Common myeloid progenitor, CD34-positive (primary cell): ENCODE measurements around the gene FAM20C.
A peak's percentile ranks its signal among the peaks of the same experiment; 100 is the strongest.

Experiments used
- CTCF ChIA-PET: fragments of 350-600 bp; sonication (Branson Sonifier 250); formaldehyde crosslinking; loops from one replicate; lab custom pipeline; 2021; ENCODE audit warnings: antibody characterized with exemption; lab: Charles Lee
- POLR2A ChIA-PET: fragments of 350-600 bp; sonication (Branson Sonifier 250); formaldehyde crosslinking; loops from one replicate; lab custom pipeline; 2021; ENCODE audit warnings: antibody characterized with exemption; lab: Charles Lee
- DNase-seq, 3 donors: peaks; one replicate each; pipeline versions ENCODE4 v3.0.0 to v3.0.0-alpha.2; 2013
- H3K27ac ChIP-seq, 2 experiments: 1 replicate in 1 of 2; 2 replicates in 1 of 2; pipeline ENCODE4 v1.7.0; 2013; ENCODE audit warnings: inconsistent platforms in 2 of 2, low read length in 2 of 2, mild to moderate bottlenecking in 2 of 2, low read depth in 1 of 2, moderate library complexity in 1 of 2; ENCODE audit not compliant: severe bottlenecking in 2 of 2, insufficient read depth in 1 of 2, poor library complexity in 1 of 2
- H3K27me3 ChIP-seq, 5 experiments: replicated peaks in 2 of 5; 1 replicate in 3 of 5; 2 replicates in 2 of 5; pipeline versions ENCODE4 v1.6.1 to v1.7.0; 2013; ENCODE audit warnings: low read length in 4 of 5, mild to moderate bottlenecking in 2 of 5, moderate library complexity in 2 of 5, inconsistent platforms in 1 of 5; ENCODE audit not compliant: insufficient read depth in 5 of 5, control insufficient read depth in 4 of 5
- H3K36me3 ChIP-seq, 4 experiments: 1 replicate in 2 of 4; 2 replicates in 2 of 4; pipeline versions ENCODE4 v1.6.1 to v1.7.0; 2013; ENCODE audit warnings: low read length in 3 of 4, control low read depth in 1 of 4, mild to moderate bottlenecking in 1 of 4; ENCODE audit not compliant: control insufficient read depth in 4 of 4, insufficient read depth in 4 of 4
- H3K4me1 ChIP-seq, 4 experiments: 1 replicate in 3 of 4; 2 replicates in 1 of 4; pipeline versions ENCODE4 v1.6.1 to v1.7.1; 2013; ENCODE audit warnings: low read length in 3 of 4, mild to moderate bottlenecking in 3 of 4, control low read depth in 1 of 4, inconsistent platforms in 1 of 4, moderate library complexity in 1 of 4; ENCODE audit not compliant: control insufficient read depth in 4 of 4, insufficient read depth in 4 of 4; ENCODE audit errors: control extremely low read depth in 1 of 4
- H3K4me3 ChIP-seq, 7 experiments: 1 replicate in 4 of 7; 2 replicates in 3 of 7; pipeline versions ENCODE4 v1.5.1 to v1.7.0; 2013; ENCODE audit warnings: mild to moderate bottlenecking in 7 of 7, low read length in 6 of 7, moderate library complexity in 6 of 7, inconsistent platforms in 2 of 7, low read depth in 2 of 7, control low read depth in 1 of 7; ENCODE audit not compliant: insufficient read depth in 4 of 7, control insufficient read depth in 1 of 7; ENCODE audit errors: extremely low read depth in 1 of 7
- H3K9me3 ChIP-seq, 5 experiments: 1 replicate in 4 of 5; 2 replicates in 1 of 5; pipeline versions ENCODE4 v1.6.1 to v1.7.1; 2013; ENCODE audit warnings: low read length in 4 of 5, mild to moderate bottlenecking in 2 of 5, inconsistent platforms in 1 of 5, low read depth in 1 of 5, moderate library complexity in 1 of 5; ENCODE audit not compliant: control insufficient read depth in 4 of 5, insufficient read depth in 2 of 5; ENCODE audit errors: control extremely low read depth in 1 of 5
- WGBS: methylation state at CpG from one replicate; pipeline ENCODE4 v1.1.5; 2013; ENCODE audit not compliant: insufficient coverage; 5-methylcytosine and 5-hydroxymethylcytosine counted together

FAM20C gene

DNA sequence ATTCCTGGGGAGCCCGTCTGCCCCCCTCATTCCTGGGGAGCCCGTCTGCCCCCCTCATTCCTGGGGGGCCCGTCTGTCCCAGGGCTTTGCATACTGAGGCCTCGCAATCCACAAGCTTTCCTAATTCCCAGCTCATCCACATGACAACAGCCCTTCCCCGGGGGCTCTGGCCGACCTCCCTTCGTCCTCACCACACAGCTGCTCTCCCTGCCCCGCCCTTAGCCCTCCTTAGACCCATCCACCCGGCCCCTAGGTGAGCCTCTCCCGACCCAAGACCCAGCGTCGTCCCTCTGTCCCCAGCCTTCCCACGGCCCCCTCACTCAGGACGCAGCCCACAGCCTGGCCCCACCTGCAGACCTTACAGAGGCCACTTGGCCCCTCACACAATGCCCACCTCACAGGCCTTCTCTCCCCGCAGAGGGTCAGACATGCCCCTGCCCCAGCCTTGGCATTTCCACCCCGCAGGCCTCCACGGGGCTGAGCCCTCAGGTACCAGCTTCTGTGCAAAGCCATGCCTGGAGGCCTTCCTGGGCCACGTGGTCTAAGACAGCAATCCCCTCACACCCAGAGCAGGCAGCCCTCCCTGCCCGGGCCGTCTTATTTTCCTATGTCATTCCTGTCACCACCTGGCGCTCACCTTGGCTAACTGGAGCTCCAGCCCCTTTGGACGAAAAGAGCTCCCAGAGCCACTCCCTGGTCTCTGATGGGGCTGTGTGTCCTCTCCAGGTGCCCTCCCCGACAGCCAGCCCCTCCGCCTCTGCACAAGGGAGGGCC lies 3.5 kb upstream of the FAM20C start:
- H3K4me1 ChIP-seq = peaks cover 0 to 19% (median 9%) of the 10 kb centered on the region in 4 experiments
- CTCF ChIA-PET = interaction anchor here (2.0 kb wide), 1 partner anchor 17 kb away, joined by 5 read pairs; no protein-coding TSS in a partner anchor
- H3K27me3 ChIP-seq = peaks cover 0 to 36% (median 9%) of the 10 kb centered on the region in 5 experiments
- peaks cover 0 to 2% (median 0%) of the 10 kb centered on the region in 5 experiments for H3K9me3 ChIP-seq
- H3K27ac ChIP-seq = no peak overlapping the region
- H3K4me3 ChIP-seq = no peak overlapping the region
- DNase-seq = no peak
- H3K36me3 ChIP-seq = no peaks in the 10 kb centered on the region
- POLR2A ChIA-PET = interaction anchor here (0.6 kb wide), 1 partner anchor 41 kb away, joined by 4 read pairs; no protein-coding TSS in a partner anchor
- 87% methylated on average over 22 of the region's 24 CpGs for WGBS

DNA sequence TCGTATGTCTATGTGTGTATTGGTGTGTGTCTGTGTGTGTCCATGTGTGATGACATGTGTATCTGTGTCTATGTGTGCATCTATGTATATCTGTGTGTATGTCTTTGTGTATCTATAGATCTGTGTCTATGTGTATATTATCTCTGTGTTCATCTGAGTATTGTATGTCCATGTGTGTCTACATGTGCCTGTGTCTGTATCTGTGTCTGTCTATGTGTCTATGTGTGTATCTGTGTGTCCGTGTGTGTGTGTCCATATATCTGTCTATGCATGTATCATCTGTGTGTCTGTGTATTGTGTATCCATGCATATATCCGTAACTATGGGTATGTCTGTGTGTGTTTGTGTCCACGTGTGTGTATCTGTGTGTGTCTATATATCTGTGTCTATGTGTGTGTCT lies 2.7 kb upstream of the FAM20C start:
- Histone ChIP-seq H3K27ac (no peak overlapping the region), H3K36me3 (no peaks in the 10 kb centered on the region), H3K27me3 (peaks cover 0 to 44% (median 16%) of the 10 kb centered on the region in 5 experiments), H3K9me3 (peaks cover 0 to 2% (median 0%) of the 10 kb centered on the region in 5 experiments), H3K4me3 (no peak overlapping the region), H3K4me1 (peaks cover 0 to 19% (median 10%) of the 10 kb centered on the region in 4 experiments)
- WGBS = 100% methylated on average over 2 of the region's 4 CpGs
- ChIA-PET CTCF (no interaction called here), POLR2A (no interaction called here)
- no peak for DNase-seq

DNA sequence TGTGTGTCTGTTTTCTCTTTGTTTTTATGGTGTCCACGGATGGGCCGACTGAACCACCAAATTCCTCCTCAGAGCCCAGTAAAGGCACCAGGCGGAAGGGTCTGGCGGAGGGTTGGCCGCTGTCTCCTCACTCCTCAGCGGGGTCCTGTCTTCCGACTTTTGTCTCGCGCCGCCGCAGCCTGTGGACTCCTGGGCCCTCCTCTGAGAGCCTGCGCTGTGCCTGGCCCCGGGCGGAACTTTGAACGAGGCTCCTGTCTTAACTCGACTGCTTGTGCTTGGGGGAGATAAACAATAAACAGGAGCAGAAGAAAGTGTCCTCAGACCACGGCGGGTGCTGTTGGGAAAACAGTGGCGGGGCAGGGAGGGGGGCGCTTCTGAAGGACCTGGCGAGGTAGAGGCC lies 2.2 kb upstream of the FAM20C start:
- no peak overlapping the region for H3K27ac ChIP-seq
- no peaks in the 10 kb centered on the region for H3K36me3 ChIP-seq
- 97% methylated on average over 20 of the region's 21 CpGs for WGBS
- CTCF ChIA-PET = no interaction called here
- DNase-seq = no peak
- POLR2A ChIA-PET = no interaction called here
- no peak overlapping the region for H3K4me3 ChIP-seq
- H3K4me1 ChIP-seq = peaks cover 0 to 19% (median 10%) of the 10 kb centered on the region in 4 experiments
- H3K9me3 ChIP-seq = peaks cover 0 to 2% (median 0%) of the 10 kb centered on the region in 5 experiments
- peaks cover 0 to 45% (median 18%) of the 10 kb centered on the region in 5 experiments for H3K27me3 ChIP-seq

DNA sequence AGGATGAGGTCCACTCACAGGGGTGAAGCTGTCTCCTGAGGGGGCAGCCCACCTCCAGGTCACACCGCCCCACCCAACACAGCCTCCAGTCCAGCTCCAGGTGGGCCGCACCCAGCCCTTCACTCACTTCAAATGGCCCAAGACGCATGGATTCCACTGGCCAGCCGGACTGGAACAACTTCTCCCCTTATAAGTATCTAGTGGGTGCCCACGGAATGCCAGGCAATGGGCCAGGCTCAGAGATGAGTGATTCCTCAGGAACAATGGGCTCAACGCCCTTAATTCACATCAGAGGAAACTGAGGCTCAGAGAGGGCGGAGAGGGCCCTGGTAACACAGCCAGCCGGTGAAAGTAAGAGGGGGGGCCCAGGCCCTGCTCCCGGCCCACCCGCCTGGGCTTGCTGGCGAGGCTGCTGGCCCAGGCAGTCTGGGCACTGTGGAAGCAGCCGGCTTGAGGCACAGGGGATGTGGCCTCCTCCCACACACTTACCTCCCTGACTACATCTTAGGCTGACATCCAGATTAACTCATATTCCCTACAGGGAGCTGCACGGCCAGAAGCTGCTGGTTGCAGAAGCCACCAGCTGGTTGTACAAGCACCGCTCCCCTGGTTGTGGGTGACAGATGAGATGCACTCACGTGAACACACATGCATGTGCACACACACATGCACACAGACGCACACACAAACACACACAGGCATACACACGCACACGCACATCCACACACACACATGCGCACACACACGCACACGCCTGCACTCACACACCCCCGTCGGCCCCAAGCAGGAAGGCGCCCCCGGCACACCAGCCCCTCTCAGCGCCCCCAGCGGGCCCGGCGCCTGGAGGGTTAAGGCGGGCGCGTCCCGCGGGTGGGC lies 1.0 kb upstream of the FAM20C start:
- H3K4me1 ChIP-seq = peaks cover 0 to 19% (median 10%) of the 10 kb centered on the region in 4 experiments
- peak; percentile 17 to 78 (median 58) for DNase-seq
- H3K9me3 ChIP-seq = peaks cover 0 to 2% (median 0%) of the 10 kb centered on the region in 5 experiments
- no peaks in the 10 kb centered on the region for H3K36me3 ChIP-seq
- no peak overlapping the region for H3K27ac ChIP-seq
- peaks cover 0 to 45% (median 18%) of the 10 kb centered on the region in 5 experiments for H3K27me3 ChIP-seq
- CTCF ChIA-PET = no interaction called here
- WGBS = 73% methylated on average over 9 of the region's 34 CpGs
- POLR2A ChIA-PET = interaction anchor here (0.7 to 1.1 kb wide), 3 partner anchors 14 to 42 kb away, joined by 3 read pairs; no protein-coding TSS in a partner anchor
- peak overlapping the region in 5 of 7 experiments; percentile 30 to 71 (median 49) for H3K4me3 ChIP-seq

DNA sequence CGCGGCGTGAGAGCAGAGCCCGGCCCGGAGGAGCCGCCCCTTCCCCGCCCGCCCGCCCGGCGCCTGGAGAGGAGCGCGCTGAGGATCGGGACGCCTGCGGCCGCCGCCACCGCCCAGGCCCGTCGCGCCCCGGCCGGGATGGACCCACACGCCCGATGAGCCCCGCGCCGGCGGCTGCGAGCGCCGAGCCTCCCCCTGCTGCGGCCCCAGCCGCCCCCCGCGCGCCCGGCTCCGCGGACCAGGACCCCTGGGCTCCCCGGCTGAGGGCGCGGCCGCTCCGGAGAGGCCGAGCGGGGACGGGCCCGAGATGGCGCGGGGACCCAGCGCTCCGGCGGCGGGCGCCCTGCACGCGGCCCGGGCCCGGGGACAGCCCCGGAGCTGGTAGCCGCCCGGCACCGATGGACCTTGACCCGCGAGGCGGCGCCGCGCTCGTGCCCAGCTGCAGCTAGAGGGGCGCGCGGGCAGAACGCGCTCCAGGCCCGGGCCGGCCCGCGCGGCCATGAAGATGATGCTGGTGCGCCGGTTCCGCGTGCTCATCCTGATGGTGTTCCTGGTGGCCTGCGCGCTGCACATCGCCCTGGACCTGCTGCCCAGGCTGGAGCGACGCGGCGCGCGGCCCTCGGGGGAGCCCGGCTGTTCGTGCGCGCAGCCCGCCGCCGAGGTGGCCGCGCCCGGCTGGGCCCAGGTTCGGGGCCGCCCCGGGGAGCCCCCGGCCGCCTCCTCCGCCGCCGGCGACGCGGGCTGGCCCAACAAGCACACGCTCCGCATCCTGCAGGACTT lies 520 bp downstream of the FAM20C start:
- Histone ChIP-seq H3K4me3 (peak overlapping the region in 5 of 7 experiments; percentile 34 to 71 (median 61)), H3K27ac (no peak overlapping the region)
- under 1% methylated on average over 56 of the region's 119 CpGs for WGBS

DNA sequence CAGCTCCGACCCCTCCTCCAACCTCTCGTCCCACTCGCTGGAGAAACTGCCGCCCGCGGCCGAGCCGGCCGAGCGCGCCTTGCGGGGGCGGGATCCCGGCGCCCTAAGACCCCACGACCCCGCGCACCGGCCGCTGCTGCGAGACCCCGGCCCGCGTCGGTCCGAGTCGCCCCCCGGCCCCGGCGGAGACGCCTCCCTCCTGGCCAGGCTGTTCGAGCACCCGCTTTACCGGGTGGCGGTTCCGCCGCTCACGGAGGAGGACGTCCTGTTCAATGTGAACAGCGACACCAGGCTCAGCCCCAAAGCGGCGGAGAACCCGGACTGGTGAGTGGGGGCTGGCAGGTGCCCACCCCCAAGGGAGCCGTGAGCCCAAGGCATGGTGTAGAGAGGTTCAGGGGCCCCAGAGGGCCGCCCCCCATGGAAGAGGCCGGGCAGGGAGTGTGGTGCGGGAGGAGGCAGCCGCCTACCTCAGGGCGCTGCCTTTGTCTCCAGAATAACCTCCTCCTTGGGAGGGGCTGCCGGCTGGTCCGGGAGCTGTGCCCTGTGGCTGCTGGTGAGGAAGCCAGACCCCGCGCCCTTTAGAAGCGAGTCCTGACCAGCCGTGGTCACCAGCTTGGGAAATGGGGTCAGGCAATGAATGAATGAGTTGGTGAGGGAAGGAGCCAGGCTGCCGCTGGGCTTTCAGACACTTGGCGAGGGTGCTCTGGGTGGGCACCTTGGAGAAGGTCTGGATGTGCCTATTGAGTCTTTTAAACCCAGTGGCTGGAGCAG lies 1.3 kb downstream of the FAM20C start:
- ChIA-PET CTCF (interaction anchor here (1.3 kb wide), 1 partner anchor 13 kb away, joined by 4 read pairs; no protein-coding TSS in a partner anchor), POLR2A (no interaction called here)
- peaks cover 0 to 19% (median 10%) of the 10 kb centered on the region in 4 experiments for H3K4me1 ChIP-seq
- H3K27ac ChIP-seq = no peak overlapping the region
- no peaks in the 10 kb centered on the region for H3K9me3 ChIP-seq
- peak overlapping the region in 6 of 7 experiments; percentile 15 to 71 (median 58) for H3K4me3 ChIP-seq
- no peaks in the 10 kb centered on the region for H3K36me3 ChIP-seq
- DNase-seq = peak in 1 of 3 donors; percentile 17
- H3K27me3 ChIP-seq = peaks cover 0 to 43% (median 18%) of the 10 kb centered on the region in 5 experiments
- WGBS = 8% methylated on average over 50 of the region's 57 CpGs

More for the DNA sequence above, 520 bp downstream of the FAM20C start:
- peak in 1 of 3 donors; percentile 8 for DNase-seq
- peaks cover 0 to 44% (median 18%) of the 10 kb centered on the region in 5 experiments for H3K27me3 ChIP-seq
- CTCF ChIA-PET = no interaction called here
- peaks cover 0 to 2% (median 0%) of the 10 kb centered on the region in 5 experiments for H3K9me3 ChIP-seq
- H3K4me1 ChIP-seq = peaks cover 0 to 19% (median 10%) of the 10 kb centered on the region in 4 experiments
- no peaks in the 10 kb centered on the region for H3K36me3 ChIP-seq
- POLR2A ChIA-PET = no interaction called here
